Kidney (tissue), 14 donors: ENCODE data around the gene LMO3. TPM values are rescaled to one million over a fixed set of nuclear protein-coding genes. Genes with fewer than 3 reads are reported as not detected.
A peak's percentile ranks its signal among the peaks of the same experiment; 100 is the strongest.

Source experiments
- DNase-seq, 5 donors: peaks; one replicate each; pipeline ENCODE4 v3.0.0-alpha.2; 2013 to 2020
- FAIRE-seq: peaks from 2 replicates; lab custom pipeline; 2012; peaks lifted over from hg19 to GRCh38; lab: Jason Lieb, UNC
- H3K27ac ChIP-seq, 2 donors: one replicate each; pipeline ENCODE4 v1.7.0; 2013; ENCODE audit warnings: low read depth in 2 of 2, low read length in 2 of 2, inconsistent platforms in 1 of 2
- H3K27me3 ChIP-seq: one replicate; pipeline ENCODE4 v1.7.1; 2013; ENCODE audit warnings: low read length, inconsistent platforms; ENCODE audit not compliant: control insufficient read depth, insufficient read depth
- H3K36me3 ChIP-seq, 3 donors: one replicate each; pipeline versions ENCODE4 v1.7.0 to v1.7.1; 2013; ENCODE audit warnings: low read length in 3 of 3, control low read depth in 1 of 3, inconsistent platforms in 1 of 3; ENCODE audit not compliant: insufficient read depth in 3 of 3, control insufficient read depth in 2 of 3
- H3K4me1 ChIP-seq, 3 donors: one replicate each; pipeline versions ENCODE4 v1.7.0 to v1.7.1; 2013; ENCODE audit warnings: low read length in 3 of 3, inconsistent platforms in 1 of 3, low read depth in 1 of 3; ENCODE audit not compliant: control insufficient read depth in 2 of 3, insufficient read depth in 2 of 3
- H3K4me3 ChIP-seq, 3 donors: one replicate each; pipeline versions ENCODE4 v1.7.0 to v1.8.1; 2013; ENCODE audit warnings: low read length in 3 of 3, control low read depth in 1 of 3, inconsistent platforms in 1 of 3
- H3K9ac ChIP-seq, 3 donors: one replicate each; pipeline versions ENCODE4 v1.7.0 to v1.7.1; 2013; ENCODE audit warnings: low read length in 3 of 3, control low read depth in 1 of 3, inconsistent platforms in 1 of 3
- H3K9me3 ChIP-seq, 3 donors: one replicate each; pipeline versions ENCODE4 v1.7.0 to v1.7.1; 2013; ENCODE audit warnings: low read length in 3 of 3, control low read depth in 1 of 3, inconsistent platforms in 1 of 3; ENCODE audit not compliant: control insufficient read depth in 2 of 3, insufficient read depth in 1 of 3
- intact Hi-C: fragments of 100-400 bp; cut with DNase I; formaldehyde crosslinking; loops from one replicate; pipeline ENCODE4 v1.11.1; 2022
- polyA plus RNA-seq: library from polyadenylated mRNA; stranded (reverse); fragments of 350-450 nt; fragmentation: Illumina TruSeq; extraction: RNeasy Lipid Tissue Mini Kit (QIAGEN cat#74804); gene quantifications from one replicate; pipeline ENCODE4 v1.2.3, GENCODE V29; 2014; ENCODE audit warnings: low read depth, low replicate concordance; ENCODE audit not compliant: insufficient read depth
- total RNA-seq: library from RNA; stranded (reverse); fragmentation: NEBNext Ultra II Directional; extraction: Animal tissue kit (Norgen Biotek cat#: 25700); gene quantifications from one replicate; pipeline ENCODE4 v1.2.1, GENCODE V29; 2021
- TF ChIP-seq, protein P1 (sequence below): IDR thresholded peaks from 3 replicates; pipeline ENCODE4 v1.5.1; 2012; ENCODE audit warnings: mild to moderate bottlenecking, moderate library complexity, borderline replicate concordance; ENCODE audit not compliant: insufficient read depth; ENCODE audit errors: extremely low read depth
- donor health status: control.
- donor health status: control.
- donor health status: control.
- donor health status: control.
- donor health status: control.
- donor health status: DM: yes; HTN: yes; CAD: no.
- donor health status: Normal renal cell carcinoma (clear cell type).

Gene LMO3
- total and polyA plus RNA-seq, 2 donors from 2014 or later: 3.7 to 4.6 TPM

- Histone ChIP-seq H3K36me3 (no peaks in the 10 kb centered on the region), H3K4me3 (peak overlapping the region; percentile 55 to 68 (median 62)), H3K27me3 (peaks cover 39% of the 10 kb centered on the region), H3K27ac (peak overlapping the region in 1 of 2 donors; percentile 7), H3K4me1 (peaks cover 0 to 6% (median 6%) of the 10 kb centered on the region in 3 donors), H3K9ac (no peak overlapping the region), H3K9me3 (no peaks in the 10 kb centered on the region)
- FAIRE-seq: no peak
- intact Hi-C loops: no loop called here
- DNase-seq: peak in 3 of 5 donors; percentile 21 to 51 (median 34)
- TF ChIP-seq, protein P1, sequence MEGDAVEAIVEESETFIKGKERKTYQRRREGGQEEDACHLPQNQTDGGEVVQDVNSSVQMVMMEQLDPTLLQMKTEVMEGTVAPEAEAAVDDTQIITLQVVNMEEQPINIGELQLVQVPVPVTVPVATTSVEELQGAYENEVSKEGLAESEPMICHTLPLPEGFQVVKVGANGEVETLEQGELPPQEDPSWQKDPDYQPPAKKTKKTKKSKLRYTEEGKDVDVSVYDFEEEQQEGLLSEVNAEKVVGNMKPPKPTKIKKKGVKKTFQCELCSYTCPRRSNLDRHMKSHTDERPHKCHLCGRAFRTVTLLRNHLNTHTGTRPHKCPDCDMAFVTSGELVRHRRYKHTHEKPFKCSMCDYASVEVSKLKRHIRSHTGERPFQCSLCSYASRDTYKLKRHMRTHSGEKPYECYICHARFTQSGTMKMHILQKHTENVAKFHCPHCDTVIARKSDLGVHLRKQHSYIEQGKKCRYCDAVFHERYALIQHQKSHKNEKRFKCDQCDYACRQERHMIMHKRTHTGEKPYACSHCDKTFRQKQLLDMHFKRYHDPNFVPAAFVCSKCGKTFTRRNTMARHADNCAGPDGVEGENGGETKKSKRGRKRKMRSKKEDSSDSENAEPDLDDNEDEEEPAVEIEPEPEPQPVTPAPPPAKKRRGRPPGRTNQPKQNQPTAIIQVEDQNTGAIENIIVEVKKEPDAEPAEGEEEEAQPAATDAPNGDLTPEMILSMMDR: no peak
These were observed 1.0 kb upstream of the LMO3 start for GRCh38 chr12:16606991-16607390.

- Histone ChIP-seq H3K4me1 (peaks cover 0 to 6% (median 3%) of the 10 kb centered on the region in 3 donors), H3K27me3 (peaks cover 34% of the 10 kb centered on the region), H3K9ac (peak overlapping the region in 1 of 3 donors; percentile 40), H3K9me3 (no peaks in the 10 kb centered on the region), H3K4me3 (peak overlapping the region; percentile 55 to 68 (median 62)), H3K27ac (peak overlapping the region in 1 of 2 donors; percentile 44), H3K36me3 (no peaks in the 10 kb centered on the region)
- TF ChIP-seq, protein P1: no peak
- intact Hi-C loops: no loop called here
- DNase-seq: peak; percentile 44 to 81 (median 73)
- FAIRE-seq: no peak
These were observed 363 bp upstream of the LMO3 start for GRCh38 chr12:16606201-16606849.

GRCh38 chr12:16605642-16606116 lies 283 bp downstream of the LMO3 start:
- TF ChIP-seq, protein P1: no peak
- H3K27me3 ChIP-seq: peaks cover 30% of the 10 kb centered on the region
- intact Hi-C loops: no loop called here
- H3K9ac ChIP-seq: peak overlapping the region in 2 of 3 donors; percentile 20 to 40
- H3K36me3 ChIP-seq: no peaks in the 10 kb centered on the region
- H3K9me3 ChIP-seq: no peaks in the 10 kb centered on the region
- FAIRE-seq: no peak
- peak in 3 of 5 donors; percentile 29 to 44 (median 40) for DNase-seq
- H3K27ac ChIP-seq: no peak overlapping the region
- peaks cover 0 to 6% (median 3%) of the 10 kb centered on the region in 3 donors for H3K4me1 ChIP-seq
- H3K4me3 ChIP-seq: peak overlapping the region; percentile 55 to 68 (median 62)
